Uterus (tissue), 2 donors: ENCODE data around the gene SERP1.

Source experiments
- CTCF ChIP-seq, 4 experiments: fragments of 200-600 bp in 2 of 4; fragments of 450-650 bp in 2 of 4; sonication (generic) in 2 of 4; IDR thresholded peaks; one replicate each; pipeline ENCODE4 v1.5.1; 2016 to 2019; ENCODE audit warnings: antibody characterized with exemption in 4 of 4, mild to moderate bottlenecking in 2 of 4, moderate library complexity in 1 of 4
- POLR2A ChIP-seq, 2 donors: fragments of 450-650 bp; IDR thresholded peaks; one replicate each; pipeline ENCODE4 v1.6.1; 2016; ENCODE audit warnings: antibody characterized with exemption in 2 of 2, mild to moderate bottlenecking in 1 of 2, moderate library complexity in 1 of 2

DNA sequence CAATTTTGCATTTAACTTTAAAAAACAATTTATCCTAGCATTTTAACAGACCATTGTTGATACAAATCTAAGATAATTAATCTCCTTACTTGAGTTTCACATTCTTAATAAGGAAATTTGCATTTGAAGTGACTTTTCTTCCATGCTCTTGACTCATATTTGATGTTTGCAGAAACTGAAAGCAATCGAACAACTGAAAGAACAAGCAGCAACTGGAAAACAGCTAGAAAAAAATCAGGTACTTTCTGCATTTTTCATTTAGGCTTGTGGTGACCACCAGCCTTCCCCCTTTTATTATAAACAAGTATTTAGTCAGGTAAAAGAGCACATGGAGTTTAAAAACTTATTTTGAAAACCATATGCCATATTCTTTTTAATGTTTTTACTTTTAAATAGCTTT is 36.7 kb upstream of the SERP1 start:
- TF ChIP-seq CTCF (IDR thresholded peaks at IDR 0.05) (no peak), POLR2A (IDR thresholded peaks at IDR 0.05) (no peak)
